Upper lobe of right lung (tissue), 1 donor: ENCODE data around the gene LRRC41. TPM values are rescaled to one million over a fixed set of nuclear protein-coding genes. Genes with fewer than 3 reads are reported as not detected.
"Not testable (repeated sequence)": the region's sequence is repeated elsewhere in the genome, so short reads cannot be mapped to it uniquely, and the experiment has no call there.

ENCODE experiments used
- ATAC-seq: fragments of 200-7000 bp; cut with Tn5 transposase; one replicate; pipeline ENCODE4 v1.9.1; 2020; ENCODE audit warnings: mild to moderate bottlenecking, moderate library complexity
- DNase-seq: peaks from one replicate; pipeline ENCODE4 v3.0.0-alpha.2; 2020
- H3K27ac ChIP-seq: fragments of 200-600 bp; one replicate; pipeline ENCODE4 v1.8.0; 2022
- H3K27me3 ChIP-seq: fragments of 200-600 bp; one replicate; pipeline ENCODE4 v1.8.0; 2022; ENCODE audit warnings: mild to moderate bottlenecking
- H3K36me3 ChIP-seq: fragments of 200-600 bp; one replicate; pipeline ENCODE4 v1.8.0; 2022
- H3K4me1 ChIP-seq: fragments of 200-600 bp; one replicate; pipeline ENCODE4 v1.8.0; 2022
- H3K4me3 ChIP-seq: fragments of 200-600 bp; one replicate; pipeline ENCODE4 v1.8.0; 2022; ENCODE audit warnings: mild to moderate bottlenecking
- H3K9me3 ChIP-seq: fragments of 200-600 bp; one replicate; pipeline ENCODE4 v1.8.0; 2022
- CTCF ChIP-seq: fragments of 200-600 bp; IDR thresholded peaks from one replicate; pipeline ENCODE4 v1.8.0; 2022; ENCODE audit warnings: antibody characterized with exemption
- intact Hi-C: fragments of 100-400 bp; cut with DNase I; formaldehyde crosslinking; loops from one replicate; pipeline ENCODE4 v1.11.0; 2022
- total RNA-seq: library from RNA; stranded (reverse); fragmentation: NEBNext Ultra II Directional; extraction: Animal tissue kit (Norgen Biotek cat#: 25700); gene quantifications from one replicate; pipeline ENCODE4 v1.2.1, GENCODE V29; 2021
- donor health status: DM: no; HTN: yes; CAD: no; lungs with severe emphysema.

LRRC41 gene
- total RNA-seq, 1 donor from 2014 or later: 53.6 TPM

- DNase-seq (peak; percentile 97), ATAC-seq (peak; percentile 98)
- no peaks in the 10 kb centered on the region for H3K9me3 ChIP-seq
- TF ChIP-seq CTCF: no peak
- H3K4me3 ChIP-seq: peak within 1 kb of the TSS; percentile 67
- no peaks in the 10 kb centered on the region for H3K27me3 ChIP-seq
- peaks cover 14% of the 10 kb centered on the region for H3K4me1 ChIP-seq
- no peaks in the 10 kb centered on the region for H3K36me3 ChIP-seq
- intact Hi-C loops: no loop called here
- peak within 1 kb of the TSS; percentile 72 for H3K27ac ChIP-seq
These were observed 55.8 kb downstream of the LRRC41 start, which contains the start of gene RAD54L for GRCh38 chr1:46247436-46248121. Gene RAD54L (plus strand): TSS chr1:46247763. CDS start chr1:46248406, 643 bp downstream.

GRCh38 chr1:46246548-46247435, 56.6 kb downstream of the LRRC41 start:
- TF ChIP-seq CTCF: no peak
- intact Hi-C loops: no loop called here
- peak overlapping the region; percentile 67 for H3K4me3 ChIP-seq
- DNase-seq (no peak), ATAC-seq (peak; percentile 91)
- peaks cover 14% of the 10 kb centered on the region for H3K4me1 ChIP-seq
- H3K27ac ChIP-seq: peak overlapping the region; percentile 72
- H3K9me3 ChIP-seq: no peaks in the 10 kb centered on the region
- H3K27me3 ChIP-seq: no peaks in the 10 kb centered on the region
- H3K36me3 ChIP-seq: no peaks in the 10 kb centered on the region

- DNase-seq, ATAC-seq, intact Hi-C loops: not testable (repeated sequence)
These were observed 57.3 kb downstream of the LRRC41 start for GRCh38 chr1:46246136-46246535.

GRCh38 chr1:46244656-46245371, 58.6 kb downstream of the LRRC41 start:
- no peaks in the 10 kb centered on the region for H3K27me3 ChIP-seq
- DNase-seq: no peak

More at GRCh38 chr1:46246136-46246535, 57.3 kb downstream of the LRRC41 start:
- H3K27ac ChIP-seq, H3K36me3 ChIP-seq, H3K27me3 ChIP-seq, H3K9me3 ChIP-seq, H3K4me3 ChIP-seq: not testable (repeated sequence)
- H3K4me1 ChIP-seq: peaks cover 14% of the 10 kb centered on the region

GRCh38 chr1:46243831-46244230, 59.6 kb downstream of the LRRC41 start:
- H3K27me3 ChIP-seq, H3K27ac ChIP-seq, DNase-seq, intact Hi-C loops, H3K4me3 ChIP-seq, H3K9me3 ChIP-seq, H3K36me3 ChIP-seq, ATAC-seq: not testable (repeated sequence)
- H3K4me1 ChIP-seq: peaks cover 14% of the 10 kb centered on the region

More at GRCh38 chr1:46244656-46245371, 58.6 kb downstream of the LRRC41 start:
- intact Hi-C loops: no loop called here
- Histone ChIP-seq H3K9me3 (no peaks in the 10 kb centered on the region), H3K36me3 (no peaks in the 10 kb centered on the region), H3K27ac (no peak overlapping the region), H3K4me1 (peaks cover 14% of the 10 kb centered on the region), H3K4me3 (no peak overlapping the region)
- ATAC-seq: no peak
- peak; percentile 37 for TF ChIP-seq CTCF

- ATAC-seq (no peak), DNase-seq (no peak)
- TF ChIP-seq CTCF: no peak
- no peaks in the 10 kb centered on the region for H3K27me3 ChIP-seq
- H3K9me3 ChIP-seq: no peaks in the 10 kb centered on the region
- H3K4me1 ChIP-seq: peaks cover 9% of the 10 kb centered on the region
- no peak overlapping the region for H3K27ac ChIP-seq
- intact Hi-C loops: no loop called here
- no peaks in the 10 kb centered on the region for H3K36me3 ChIP-seq
- no peak overlapping the region for H3K4me3 ChIP-seq
These were observed 60.5 kb downstream of the LRRC41 start for GRCh38 chr1:46242918-46243317.

GRCh38 chr1:46241733-46242132, 61.7 kb downstream of the LRRC41 start:
- ATAC-seq, H3K9me3 ChIP-seq, H3K4me3 ChIP-seq, H3K4me1 ChIP-seq, H3K27ac ChIP-seq, intact Hi-C loops, DNase-seq, H3K36me3 ChIP-seq, H3K27me3 ChIP-seq: not testable (repeated sequence)

GRCh38 chr1:46238865-46239264, 64.6 kb downstream of the LRRC41 start:
- H3K36me3 ChIP-seq, H3K27ac ChIP-seq, H3K4me1 ChIP-seq, intact Hi-C loops, H3K27me3 ChIP-seq, DNase-seq, H3K9me3 ChIP-seq, ATAC-seq, H3K4me3 ChIP-seq: not testable (repeated sequence)
